ENCODE results near the gene BCAN.

GRCh38 chr1:156691191-156691590 is 49.3 kb downstream of the BCAN start:
- TF ChIP-seq, protein P1, sequence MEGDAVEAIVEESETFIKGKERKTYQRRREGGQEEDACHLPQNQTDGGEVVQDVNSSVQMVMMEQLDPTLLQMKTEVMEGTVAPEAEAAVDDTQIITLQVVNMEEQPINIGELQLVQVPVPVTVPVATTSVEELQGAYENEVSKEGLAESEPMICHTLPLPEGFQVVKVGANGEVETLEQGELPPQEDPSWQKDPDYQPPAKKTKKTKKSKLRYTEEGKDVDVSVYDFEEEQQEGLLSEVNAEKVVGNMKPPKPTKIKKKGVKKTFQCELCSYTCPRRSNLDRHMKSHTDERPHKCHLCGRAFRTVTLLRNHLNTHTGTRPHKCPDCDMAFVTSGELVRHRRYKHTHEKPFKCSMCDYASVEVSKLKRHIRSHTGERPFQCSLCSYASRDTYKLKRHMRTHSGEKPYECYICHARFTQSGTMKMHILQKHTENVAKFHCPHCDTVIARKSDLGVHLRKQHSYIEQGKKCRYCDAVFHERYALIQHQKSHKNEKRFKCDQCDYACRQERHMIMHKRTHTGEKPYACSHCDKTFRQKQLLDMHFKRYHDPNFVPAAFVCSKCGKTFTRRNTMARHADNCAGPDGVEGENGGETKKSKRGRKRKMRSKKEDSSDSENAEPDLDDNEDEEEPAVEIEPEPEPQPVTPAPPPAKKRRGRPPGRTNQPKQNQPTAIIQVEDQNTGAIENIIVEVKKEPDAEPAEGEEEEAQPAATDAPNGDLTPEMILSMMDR (IDR thresholded peaks at IDR 0.05): no peak
- no peak for TF ChIP-seq GABPB1 (CRISPR knock-in tag; IDR thresholded peaks at IDR 0.05)
- no peak for TF ChIP-seq KAT7 (CRISPR knock-in tag; IDR thresholded peaks at IDR 0.05; ENCODE audit: borderline replicate concordance)
- TF ChIP-seq NFE2L1 (CRISPR knock-in tag; IDR thresholded peaks at IDR 0.05): no peak
- TF ChIP-seq, protein P2, sequence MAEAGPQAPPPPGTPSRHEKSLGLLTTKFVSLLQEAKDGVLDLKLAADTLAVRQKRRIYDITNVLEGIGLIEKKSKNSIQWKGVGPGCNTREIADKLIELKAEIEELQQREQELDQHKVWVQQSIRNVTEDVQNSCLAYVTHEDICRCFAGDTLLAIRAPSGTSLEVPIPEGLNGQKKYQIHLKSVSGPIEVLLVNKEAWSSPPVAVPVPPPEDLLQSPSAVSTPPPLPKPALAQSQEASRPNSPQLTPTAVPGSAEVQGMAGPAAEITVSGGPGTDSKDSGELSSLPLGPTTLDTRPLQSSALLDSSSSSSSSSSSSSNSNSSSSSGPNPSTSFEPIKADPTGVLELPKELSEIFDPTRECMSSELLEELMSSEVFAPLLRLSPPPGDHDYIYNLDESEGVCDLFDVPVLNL (CRISPR knock-in tag; IDR thresholded peaks at IDR 0.05; ENCODE audit: borderline replicate concordance, low read depth): no peak
- TF ChIP-seq FOXK1 (CRISPR knock-in tag; IDR thresholded peaks at IDR 0.05): no peak
- TF ChIP-seq, protein P3, sequence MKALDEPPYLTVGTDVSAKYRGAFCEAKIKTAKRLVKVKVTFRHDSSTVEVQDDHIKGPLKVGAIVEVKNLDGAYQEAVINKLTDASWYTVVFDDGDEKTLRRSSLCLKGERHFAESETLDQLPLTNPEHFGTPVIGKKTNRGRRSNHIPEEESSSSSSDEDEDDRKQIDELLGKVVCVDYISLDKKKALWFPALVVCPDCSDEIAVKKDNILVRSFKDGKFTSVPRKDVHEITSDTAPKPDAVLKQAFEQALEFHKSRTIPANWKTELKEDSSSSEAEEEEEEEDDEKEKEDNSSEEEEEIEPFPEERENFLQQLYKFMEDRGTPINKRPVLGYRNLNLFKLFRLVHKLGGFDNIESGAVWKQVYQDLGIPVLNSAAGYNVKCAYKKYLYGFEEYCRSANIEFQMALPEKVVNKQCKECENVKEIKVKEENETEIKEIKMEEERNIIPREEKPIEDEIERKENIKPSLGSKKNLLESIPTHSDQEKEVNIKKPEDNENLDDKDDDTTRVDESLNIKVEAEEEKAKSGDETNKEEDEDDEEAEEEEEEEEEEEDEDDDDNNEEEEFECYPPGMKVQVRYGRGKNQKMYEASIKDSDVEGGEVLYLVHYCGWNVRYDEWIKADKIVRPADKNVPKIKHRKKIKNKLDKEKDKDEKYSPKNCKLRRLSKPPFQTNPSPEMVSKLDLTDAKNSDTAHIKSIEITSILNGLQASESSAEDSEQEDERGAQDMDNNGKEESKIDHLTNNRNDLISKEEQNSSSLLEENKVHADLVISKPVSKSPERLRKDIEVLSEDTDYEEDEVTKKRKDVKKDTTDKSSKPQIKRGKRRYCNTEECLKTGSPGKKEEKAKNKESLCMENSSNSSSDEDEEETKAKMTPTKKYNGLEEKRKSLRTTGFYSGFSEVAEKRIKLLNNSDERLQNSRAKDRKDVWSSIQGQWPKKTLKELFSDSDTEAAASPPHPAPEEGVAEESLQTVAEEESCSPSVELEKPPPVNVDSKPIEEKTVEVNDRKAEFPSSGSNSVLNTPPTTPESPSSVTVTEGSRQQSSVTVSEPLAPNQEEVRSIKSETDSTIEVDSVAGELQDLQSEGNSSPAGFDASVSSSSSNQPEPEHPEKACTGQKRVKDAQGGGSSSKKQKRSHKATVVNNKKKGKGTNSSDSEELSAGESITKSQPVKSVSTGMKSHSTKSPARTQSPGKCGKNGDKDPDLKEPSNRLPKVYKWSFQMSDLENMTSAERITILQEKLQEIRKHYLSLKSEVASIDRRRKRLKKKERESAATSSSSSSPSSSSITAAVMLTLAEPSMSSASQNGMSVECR (CRISPR knock-in tag; IDR thresholded peaks at IDR 0.05; ENCODE audit: borderline replicate concordance): no peak
- TF ChIP-seq CBFB (CRISPR knock-in tag; IDR thresholded peaks at IDR 0.05; ENCODE audit: low read depth): no peak
- no peak for TF ChIP-seq MAX (CRISPR knock-in tag; IDR thresholded peaks at IDR 0.05)
- TF ChIP-seq CREM (CRISPR knock-in tag; IDR thresholded peaks at IDR 0.05): no peak
- TF ChIP-seq ZNF263 (CRISPR knock-in tag; IDR thresholded peaks at IDR 0.05; ENCODE audit: low read depth): no peak
- no peak for TF ChIP-seq RORB (CRISPR knock-in tag; IDR thresholded peaks at IDR 0.05)
- no peak for TF ChIP-seq MLX (CRISPR knock-in tag; IDR thresholded peaks at IDR 0.05)
